HepG2 (cell line): ENCODE data around the gene RUBCNL. TPM values are rescaled to one million over a fixed set of nuclear protein-coding genes. Genes with fewer than 3 reads are reported as not detected.

Experiments
- ATAC-seq: fragments of 200-7000 bp; cut with Tn5 transposase; 3 replicates; pipeline ENCODE4 v1.9.1; 2020; ENCODE audit warnings: mild to moderate bottlenecking, moderate library complexity
- BruUV-seq: library from RNA; stranded (reverse); fragments of 400-500 nt; replicated peaks from 2 replicates; lab custom pipeline; 2021; lab: Mats Ljungman, UMichigan
- CTCF ChIA-PET: fragments of 300-600 bp; formaldehyde crosslinking; extraction: SDS; loops from one replicate; lab custom pipeline; 2021; ENCODE audit warnings: low total read pairs, inconsistent platforms, low intra/inter-chr PET ratio; lab: Yijun Ruan, JAX
- POLR2A ChIA-PET: fragments of 350-600 bp; sonication (Branson Sonifier 250); formaldehyde crosslinking; loops from one replicate; lab custom pipeline; 2020; ENCODE audit warnings: antibody characterized with exemption, inconsistent platforms; lab: Yijun Ruan, JAX
- DNase-seq: peaks from one replicate; pipeline ENCODE4 v3.0.0-alpha.2; 2015; ENCODE audit warnings: low spot score
- FAIRE-seq: peaks from 3 replicates; lab custom pipeline; 2011; peaks lifted over from hg19 to GRCh38; lab: Jason Lieb, UNC
- H2AFZ ChIP-seq: one replicate; pipeline ENCODE4 v1.6.1; 2011; ENCODE audit warnings: low read length, inconsistent platforms
- H3K27ac ChIP-seq: fragments of 300-600 bp; 3 replicates; pipeline ENCODE4 v1.8.0; 2011; ENCODE audit warnings: mixed run types, mild to moderate bottlenecking, mixed read lengths, low read length, inconsistent platforms; ENCODE audit not compliant: insufficient read depth; ENCODE audit errors: extremely low read length
- H3K27me3 ChIP-seq, 2 experiments: fragments of 200-600 bp in 1 of 2; 2 replicates in 1 of 2; 3 replicates in 1 of 2; pipeline versions ENCODE4 v1.6.0 to v1.8.0; 2011; ENCODE audit warnings: low read length in 2 of 2, mild to moderate bottlenecking in 2 of 2, moderate library complexity in 2 of 2, inconsistent platforms in 1 of 2; ENCODE audit not compliant: insufficient read depth in 2 of 2, control insufficient read depth in 1 of 2
- H3K36me3 ChIP-seq, 2 experiments: fragments of 200-600 bp in 1 of 2; replicated peaks in 1 of 2; 2 replicates in 1 of 2; 3 replicates in 1 of 2; pipeline versions ENCODE4 v1.5.1 to v1.8.0; 2011; ENCODE audit warnings: low read length in 2 of 2, inconsistent platforms in 1 of 2; ENCODE audit not compliant: insufficient read depth in 2 of 2, control insufficient read depth in 1 of 2
- H3K4me1 ChIP-seq: 2 replicates; pipeline ENCODE4 v1.5.1; 2012; ENCODE audit warnings: low read length, inconsistent platforms; ENCODE audit not compliant: insufficient read depth
- H3K4me2 ChIP-seq: 2 replicates; pipeline ENCODE4 v1.6.0; 2011; ENCODE audit warnings: low read depth, low read length, inconsistent platforms
- H3K4me3 ChIP-seq, 3 experiments: fragments of 200-600 bp in 1 of 3; sonication (generic), shearing (Covaris generic) in 1 of 3; replicated peaks in 1 of 3; 2 replicates each; pipeline ENCODE4 v1.5.1; 2011 to 2016; ENCODE audit warnings: low read length in 3 of 3, inconsistent platforms in 2 of 3, low read depth in 2 of 3, mild to moderate bottlenecking in 2 of 3, control low read depth in 1 of 3, mixed read lengths in 1 of 3; ENCODE audit not compliant: insufficient read depth in 1 of 3
- H3K79me2 ChIP-seq: one replicate; pipeline ENCODE4 v1.6.1; 2011; ENCODE audit warnings: low read length, inconsistent platforms; ENCODE audit not compliant: insufficient read depth
- H3K9ac ChIP-seq: 2 replicates; pipeline ENCODE4 v1.6.0; 2011; ENCODE audit warnings: mild to moderate bottlenecking, low read depth, low read length, inconsistent platforms; ENCODE audit not compliant: insufficient read depth
- H3K9me3 ChIP-seq: 2 replicates; pipeline ENCODE4 v1.5.1; 2012; ENCODE audit warnings: mild to moderate bottlenecking, low read length
- H4K20me1 ChIP-seq: 2 replicates; pipeline ENCODE4 v1.6.0; 2011; ENCODE audit warnings: inconsistent platforms, mild to moderate bottlenecking, low read length, moderate library complexity; ENCODE audit not compliant: insufficient read depth
- KDM3A ChIP-seq: IDR thresholded peaks from 2 replicates; pipeline ENCODE4 v1.6.1; 2018; ENCODE audit warnings: low read depth, missing compliant biosample characterization
- MAFK ChIP-seq, 2 experiments: IDR thresholded peaks in 1 of 2; conservative IDR thresholded peaks in 1 of 2; 2 replicates each; pipeline ENCODE4 v1.6.1; 2011; ENCODE audit warnings: improper control_type of control experiment in 2 of 2, low read length in 2 of 2
- MTERF4 ChIP-seq: sonication (generic); formaldehyde crosslinking; IDR thresholded peaks from 2 replicates; pipeline ENCODE4 v1.8.0; 2023; ENCODE audit warnings: mild to moderate bottlenecking, missing genetic modification reagents
- SIX1 ChIP-seq: sonication (generic); formaldehyde crosslinking; IDR thresholded peaks from 2 replicates; pipeline ENCODE4 v1.4.0; 2020; ENCODE audit warnings: missing genetic modification reagents, borderline replicate concordance
- SRY ChIP-seq: sonication (generic); formaldehyde crosslinking; IDR thresholded peaks from 2 replicates; pipeline ENCODE4 v1.8.0; 2022; ENCODE audit warnings: mild to moderate bottlenecking, missing genetic modification reagents
- ZGPAT ChIP-seq: IDR thresholded peaks from 2 replicates; pipeline ENCODE4 v1.6.1; 2016; ENCODE audit warnings: mild to moderate bottlenecking
- ZNF180 ChIP-seq: sonication (generic); formaldehyde crosslinking; IDR thresholded peaks from 2 replicates; pipeline ENCODE4 v1.4.0; 2020; ENCODE audit warnings: low read depth, missing genetic modification reagents, borderline replicate concordance
- ZNF557 ChIP-seq: sonication (generic); formaldehyde crosslinking; IDR thresholded peaks from 2 replicates; pipeline ENCODE4 v1.4.0; 2020; ENCODE audit warnings: missing genetic modification reagents
- ZSCAN5A ChIP-seq: sonication (generic); formaldehyde crosslinking; IDR thresholded peaks from 2 replicates; pipeline ENCODE4 v1.8.0; 2022; ENCODE audit warnings: mild to moderate bottlenecking, missing genetic modification reagents, borderline replicate concordance
- WGBS: methylation state at CpG from one replicate; pipeline ENCODE4 v1.1.6; 2017; ENCODE audit warnings: low lambda C conversion rate; 5-methylcytosine and 5-hydroxymethylcytosine counted together
- in situ Hi-C: cut with HindIII; loops from 2 replicates; pipeline ENCODE4 v1.10.0; 2017; ENCODE audit warnings: low pct_unique_long_range_greater_than_20kb; ENCODE audit not compliant: extremely low pct_ligation_motif_present
- intact Hi-C: fragments of 100-400 bp; cut with micrococcal nuclease; formaldehyde crosslinking; loops from one replicate; pipeline ENCODE4 v1.10.0; 2022; ENCODE audit not compliant: unreplicated experiment
- polyA plus RNA-seq, 8 experiments: library from polyadenylated mRNA; depleted of rRNA in 3 of 8; stranded (reverse) in 7 of 8; unstranded in 1 of 8; fragments of >200 nt; fragmentation: Illumina TruSeq in 4 of 8; extraction: Trizol in 4 of 8; gene quantifications; 2 replicates each; pipeline versions ENCODE4 v1.2.1 to v1.2.3, GENCODE V29; 2011 to 2016; ENCODE audit warnings: low read depth in 4 of 8, missing spikeins in 1 of 8, mixed read lengths in 1 of 8; ENCODE audit not compliant: insufficient read depth in 1 of 8
- total RNA-seq, 5 experiments: library from RNA; depleted of rRNA; stranded (reverse); fragments of >200 nt; fragmentation: Illumina TruSeq; extraction: Trizol; gene quantifications; 2 replicates each; pipeline ENCODE4 v1.2.3, GENCODE V29; 2016; ENCODE audit warnings: low read depth in 1 of 5

The RUBCNL gene
- total and polyA plus RNA-seq, 2 of the 13 experiments (the other 11 are each of a cell fraction or from before 2014, with no cell fraction given): not detected

- H3K27me3 ChIP-seq: no peaks in the 10 kb centered on the region; a peak in 1 of 5 replicates
- H3K36me3 ChIP-seq: no peaks in the 10 kb centered on the region
- ATAC-seq (no peak), FAIRE-seq (no peak), DNase-seq (no peak)
- H3K4me1 ChIP-seq: no peaks in the 10 kb centered on the region
- no peaks in the 10 kb centered on the region for H4K20me1 ChIP-seq
- 14% methylated on average over 7 of the region's 7 CpGs for whole genome bisulfite sequencing
- no peak overlapping the region for H3K4me2 ChIP-seq
- no peaks in the 10 kb centered on the region for H3K79me2 ChIP-seq
- no TSS peak for BruUV-seq
- POLR2A ChIA-PET: no interaction called here
- H3K4me3 ChIP-seq: no peak overlapping the region
- in situ Hi-C loops (no loop called here), intact Hi-C loops (no loop called here)
- CTCF ChIA-PET: no interaction called here
- H2AFZ ChIP-seq: no peak overlapping the region
- no peaks in the 10 kb centered on the region for H3K9me3 ChIP-seq
- no peak for TF ChIP-seq SIX1 (CRISPR knock-in tag)
- TF ChIP-seq KDM3A (CRISPR knock-in tag): no peak
- no peak for TF ChIP-seq ZNF557 (CRISPR knock-in tag)
- TF ChIP-seq MAFK (conservative IDR thresholded peaks at IDR 0.05 in 1 of 2, IDR thresholded peaks at IDR 0.05 in 1 of 2; ENCODE audit: low read length in 2 of 2): 0 out of 4 replicates have a peak, but pooled peaks of 1 of the 2 experiments have one; percentile 5
- no peak for TF ChIP-seq ZSCAN5A (CRISPR knock-in tag)
- TF ChIP-seq ZGPAT (CRISPR knock-in tag): no peak
- no peak for TF ChIP-seq SRY
- TF ChIP-seq ZNF180: no peak
- no peak for TF ChIP-seq MTERF4
- no peak overlapping the region for H3K27ac ChIP-seq
- no peak overlapping the region for H3K9ac ChIP-seq
Measured at GRCh38 chr13:46295491-46296114, 91.4 kb downstream of the RUBCNL start.
